Left colon (tissue), 2 donors: Measurements from ENCODE around the gene RPS28. TPM values are rescaled to one million over a fixed set of nuclear protein-coding genes. Genes with fewer than 3 reads are reported as not detected.
"Not testable (repeated sequence)": the region's sequence is repeated elsewhere in the genome, so short reads cannot be mapped to it uniquely, and the experiment has no call there.

Experiments used
- ATAC-seq: fragments of 200-7000 bp; cut with Tn5 transposase; one replicate; pipeline ENCODE4 v1.9.1; 2020; ENCODE audit warnings: mild to moderate bottlenecking, moderate library complexity
- DNase-seq, 2 donors: peaks; one replicate each; pipeline ENCODE4 v3.0.0-alpha.2; 2020
- intact Hi-C, 2 donors: fragments of 100-400 bp; cut with DNase I in 1 of 2; cut with micrococcal nuclease in 1 of 2; formaldehyde crosslinking; loops; one replicate each; pipeline versions ENCODE4 v1.11.2 to v1.14.0; 2022; cut with DNase I, micrococcal nuclease
- total RNA-seq, 2 donors: library from RNA; stranded (reverse); fragmentation: NEBNext Ultra II Directional; extraction: Animal tissue kit (Norgen Biotek cat#: 25700); gene quantifications; one replicate each; pipeline ENCODE4 v1.2.1, GENCODE V29; 2021
- donor health status: DM: no; HTN: no; CAD: no.
- donor health status: DM: yes; HTN: yes; CAD: no.

Gene RPS28
- total RNA-seq, 2 donors from 2014 or later = 1,489 to 1,517 TPM

DNA sequence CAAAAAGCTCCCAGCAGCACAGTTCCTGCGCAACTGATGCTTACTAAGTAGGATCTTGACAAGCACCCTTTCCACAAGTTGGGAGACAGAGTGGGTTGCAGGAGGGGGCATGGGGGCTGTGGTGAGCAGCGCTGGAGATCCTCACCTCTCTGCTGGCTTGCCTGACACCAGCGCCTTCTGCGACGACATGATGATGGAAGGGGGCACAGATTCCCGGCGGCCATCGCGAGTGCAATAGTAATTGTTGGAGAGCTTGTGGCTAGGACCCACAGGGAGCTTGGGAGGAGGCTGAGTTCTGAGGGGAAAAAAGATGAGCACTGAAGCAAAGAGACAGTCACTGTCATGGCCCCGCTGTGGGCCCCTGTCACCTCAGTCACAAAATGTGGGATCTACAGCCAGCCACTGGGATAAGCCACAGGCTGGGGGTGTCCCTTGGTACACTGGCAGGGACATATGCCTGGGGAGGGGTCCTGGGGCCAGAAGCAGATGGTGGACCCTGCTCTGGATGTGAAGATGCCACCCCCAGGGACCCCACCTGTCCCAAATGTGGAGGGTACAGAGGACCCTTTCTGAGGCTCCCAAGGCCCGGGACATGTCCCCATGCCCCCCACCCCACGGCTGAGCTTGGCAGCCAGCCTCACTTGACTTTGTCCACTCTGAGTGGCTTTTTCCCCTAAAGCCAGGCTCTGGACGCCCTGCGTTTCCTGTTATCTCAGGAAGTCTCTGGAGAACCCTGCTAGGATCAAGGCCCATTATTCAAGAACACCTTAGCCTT, 4.8 kb upstream of the RPS28 start:
- no peak for DNase-seq
- intact Hi-C loops = no loop called here
- ATAC-seq = no peak

DNA sequence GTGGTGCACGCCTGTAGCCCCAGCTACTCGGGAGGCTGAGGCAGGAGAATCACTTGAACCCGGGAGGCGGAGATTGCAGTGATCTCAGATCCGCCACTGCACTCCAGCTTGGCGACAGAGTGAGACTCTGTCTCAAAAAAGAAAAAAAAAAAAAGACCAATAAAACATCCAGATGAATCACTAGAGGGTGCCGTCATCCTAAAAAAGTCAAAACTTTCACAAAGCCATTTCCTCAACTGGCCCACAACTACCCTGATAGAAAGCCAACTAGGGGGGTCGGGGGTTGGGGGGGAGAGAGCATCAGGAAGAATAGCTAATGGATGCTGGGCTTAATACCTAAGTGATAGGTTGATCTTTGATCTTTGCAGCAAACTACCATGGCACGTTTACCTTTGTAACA, 2.5 kb upstream of the RPS28 start:
- intact Hi-C loops, ATAC-seq, DNase-seq: not testable (repeated sequence)

DNA sequence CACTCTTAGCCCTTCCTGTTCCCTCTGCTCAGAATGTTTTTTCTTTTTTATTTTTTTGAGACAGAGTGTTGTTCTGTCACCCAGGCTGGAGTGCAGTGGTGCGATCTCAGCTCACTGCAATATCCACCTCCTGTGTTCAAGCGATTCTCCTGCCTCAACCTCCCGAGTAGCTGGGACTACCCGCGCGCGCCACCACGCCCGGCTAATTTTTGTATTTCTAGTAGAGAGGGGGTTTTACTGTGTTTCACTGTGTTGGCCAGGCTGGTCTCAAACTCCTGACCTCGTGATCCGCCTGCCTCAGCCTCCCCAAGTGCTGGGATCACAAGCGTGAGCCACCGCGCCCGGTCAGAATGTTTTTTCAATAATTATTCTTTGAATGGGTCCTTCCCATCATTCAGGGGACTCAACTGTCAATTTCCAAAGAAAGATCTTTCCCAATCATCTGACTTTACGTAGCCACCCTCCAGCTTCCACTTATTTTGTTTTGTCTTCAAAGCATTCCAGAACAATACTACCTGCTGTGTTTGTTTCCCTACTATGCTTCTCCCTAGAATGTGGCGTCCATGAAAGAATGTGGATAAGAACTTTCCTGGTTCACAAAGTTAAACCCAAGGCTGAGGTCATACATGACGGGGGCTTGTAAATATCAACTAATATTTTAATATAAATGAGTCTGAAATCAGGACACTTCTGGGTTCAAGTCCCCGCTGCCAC, 1.3 kb upstream of the RPS28 start:
- intact Hi-C loops = no loop called here
- ATAC-seq = no peak
- no peak for DNase-seq

DNA sequence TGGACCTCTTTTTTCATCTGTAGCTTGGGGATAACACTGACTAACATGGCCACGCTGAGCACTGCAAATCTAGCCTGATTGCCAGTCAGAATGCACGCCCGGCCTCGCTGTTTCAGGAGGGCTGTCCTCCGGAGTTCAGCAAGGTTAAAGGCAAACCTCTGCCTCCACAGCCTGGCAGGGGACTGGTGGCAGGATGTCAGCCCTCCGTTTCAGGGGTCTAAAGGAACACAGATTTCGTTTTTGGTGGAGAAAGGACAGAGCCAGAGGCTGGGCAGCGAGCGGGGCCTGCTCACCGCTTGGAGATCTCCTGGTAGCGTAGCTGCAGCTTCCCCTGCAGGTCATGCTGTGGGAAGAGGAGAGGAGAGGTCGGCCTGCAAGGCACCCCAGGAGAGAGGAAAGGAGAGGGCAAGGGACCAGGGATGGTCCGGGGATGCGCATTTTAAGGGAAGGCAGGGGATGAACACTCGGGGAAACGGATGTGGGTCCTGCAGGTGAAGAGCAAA, 681 bp upstream of the RPS28 start:
- intact Hi-C loops = no loop called here
- ATAC-seq (peak; percentile 35), DNase-seq (peak in 1 of 2 donors; percentile 44)

DNA sequence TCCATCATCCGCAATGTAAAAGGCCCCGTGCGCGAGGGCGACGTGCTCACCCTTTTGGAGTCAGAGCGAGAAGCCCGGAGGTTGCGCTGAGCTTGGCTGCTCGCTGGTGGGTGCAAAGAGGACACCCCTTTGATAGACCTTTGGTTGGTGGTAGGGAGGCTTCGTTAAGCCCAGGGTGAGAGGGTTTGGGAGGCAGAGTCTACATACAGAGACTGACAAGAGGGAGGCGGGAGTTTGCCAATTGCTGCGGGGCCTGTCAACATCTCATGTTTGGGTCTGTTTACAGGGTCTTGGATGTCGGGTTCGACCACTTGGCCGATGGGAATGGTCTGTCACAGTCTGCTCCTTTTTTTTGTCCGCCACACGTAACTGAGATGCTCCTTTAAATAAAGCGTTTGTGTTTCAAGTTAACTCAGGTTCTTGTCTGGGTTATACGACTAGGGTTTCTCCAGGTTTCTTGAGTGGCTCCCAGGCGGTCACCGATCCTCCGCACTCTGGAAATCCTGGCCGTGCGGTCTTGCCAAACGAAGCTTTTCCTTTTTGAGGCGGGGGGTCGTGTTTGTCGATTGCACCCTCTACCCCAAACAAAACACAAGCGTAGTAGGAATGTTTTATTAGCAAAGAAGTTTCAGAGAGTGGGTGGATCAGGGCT, 816 bp downstream of the RPS28 start:
- no peak for ATAC-seq
- no peak for DNase-seq
- intact Hi-C loops = no loop called here

DNA sequence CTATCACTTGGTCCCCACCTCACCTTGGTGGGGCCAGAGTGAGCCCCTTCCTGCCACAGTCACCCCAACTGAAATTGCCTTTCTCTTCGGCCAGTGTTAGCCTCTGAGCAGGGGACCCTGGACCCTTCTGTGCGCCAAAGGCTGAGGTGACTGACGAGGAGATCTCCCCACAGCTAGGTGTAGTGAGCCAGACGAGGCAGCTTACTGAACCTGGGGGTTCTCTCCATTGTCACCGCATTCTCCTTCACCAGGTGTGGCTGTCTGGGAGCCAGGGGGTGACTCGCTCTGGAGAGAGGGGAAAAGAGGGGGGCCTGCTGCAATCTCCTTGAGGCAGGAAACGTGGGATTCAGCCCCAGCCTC, 1.3 kb downstream of the RPS28 start:
- no peak for ATAC-seq

DNA sequence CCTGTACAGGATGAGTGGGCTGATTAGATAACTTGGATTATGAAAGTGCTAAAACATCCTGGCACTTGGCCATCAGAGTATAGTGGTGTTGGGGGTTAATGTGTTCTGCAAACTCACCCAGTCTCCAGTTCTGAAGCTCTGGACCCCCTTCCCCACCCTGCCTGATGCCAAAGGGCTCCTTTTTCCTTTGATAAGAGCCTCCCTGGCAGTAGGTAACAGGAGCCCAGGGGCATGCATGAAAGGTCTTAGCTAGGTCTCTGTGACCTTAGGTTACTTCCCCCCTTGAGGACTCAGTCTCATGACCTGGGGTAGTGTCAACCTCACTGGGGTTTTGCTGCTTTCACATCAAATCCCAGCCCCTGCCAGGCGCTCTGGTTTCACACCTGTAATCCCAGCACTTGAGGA, 2.5 kb downstream of the RPS28 start:
- ATAC-seq (no peak), DNase-seq (no peak)
- intact Hi-C loops = no loop called here

More for the DNA sequence above, 1.3 kb downstream of the RPS28 start:
- no peak for DNase-seq
- intact Hi-C loops = no loop called here

DNA sequence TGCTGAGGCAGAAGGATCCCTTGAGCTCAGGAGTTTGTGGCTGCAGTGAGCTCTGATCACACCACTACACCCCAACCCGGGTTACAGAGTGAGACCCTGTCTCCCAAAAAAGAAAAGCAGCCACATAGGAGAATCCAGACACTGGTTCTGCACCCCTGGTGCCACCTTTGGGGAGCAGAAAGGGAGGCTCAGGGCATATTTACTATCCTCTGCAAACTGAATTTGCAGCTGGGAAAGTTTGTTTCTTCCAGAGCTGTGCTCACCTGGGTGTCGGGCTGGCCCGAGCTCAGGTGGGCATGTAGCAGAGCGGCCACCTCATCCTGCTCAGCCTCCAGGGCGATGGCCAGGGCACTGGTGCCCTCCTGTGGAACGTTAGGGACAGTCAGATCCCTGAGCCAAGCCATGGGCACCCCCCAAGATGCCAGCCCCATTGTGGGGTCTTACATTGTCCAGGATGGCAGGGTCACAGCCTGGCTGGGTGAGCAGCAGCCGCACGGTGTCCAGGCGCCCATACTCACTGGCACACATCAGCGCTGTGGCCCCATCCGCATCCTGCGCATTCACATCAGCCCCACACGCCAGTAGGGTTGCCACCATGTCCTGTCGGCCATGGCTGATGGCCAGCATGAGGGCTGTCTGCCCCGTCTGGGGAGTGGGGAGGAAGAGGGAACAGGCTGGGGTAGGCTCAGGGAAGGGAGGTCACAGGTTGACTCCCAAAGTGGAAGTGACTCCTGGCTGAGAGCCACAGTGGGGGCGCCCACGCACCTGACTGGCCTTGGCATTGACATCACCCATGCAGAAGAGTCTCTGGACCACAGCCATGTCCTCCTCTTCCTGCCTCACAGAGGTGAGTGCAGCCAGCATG, 3.1 kb downstream of the RPS28 start:
- intact Hi-C loops = no loop called here
- ATAC-seq = no peak
- DNase-seq = no peak

DNA sequence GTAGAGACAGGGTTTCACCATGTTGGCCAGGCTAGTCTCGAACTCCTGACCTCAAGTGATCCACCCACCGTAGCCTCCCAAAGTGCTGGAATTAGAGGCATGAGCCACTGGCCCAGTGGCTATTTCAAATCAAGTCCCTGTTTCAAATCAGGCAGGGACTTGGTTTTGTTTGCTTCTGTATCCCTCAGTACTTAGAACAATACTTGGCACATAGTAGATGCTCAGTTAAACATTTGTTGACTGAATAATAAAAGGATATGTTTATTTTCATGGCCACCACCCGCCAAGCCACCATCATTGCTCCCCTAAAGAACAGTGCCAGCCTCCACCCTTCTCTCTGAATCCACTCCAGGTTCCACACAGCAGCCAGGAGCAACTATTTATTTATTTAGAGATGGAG, 4.2 kb downstream of the RPS28 start:
- intact Hi-C loops = no loop called here
- DNase-seq (no peak), ATAC-seq (no peak)

DNA sequence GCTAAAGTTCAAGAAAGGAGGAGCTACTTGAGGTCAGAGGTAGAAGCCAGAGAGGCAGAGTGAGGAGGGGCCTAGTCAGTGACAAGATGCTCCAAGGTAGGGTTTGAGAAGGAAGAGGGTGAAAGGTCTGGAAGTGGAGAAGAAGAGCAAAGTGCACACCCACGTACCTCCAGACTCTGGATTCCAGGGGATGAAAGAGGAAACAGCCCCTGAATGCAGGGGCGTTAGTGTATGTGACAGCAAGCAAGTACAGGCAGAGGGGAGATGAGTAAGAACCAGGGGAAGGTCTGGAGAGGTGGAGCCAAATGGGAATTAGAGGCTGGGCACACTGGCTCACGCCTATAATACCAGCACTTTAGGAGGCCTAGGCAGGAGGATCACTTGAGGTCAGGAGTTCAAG, 8.7 kb downstream of the RPS28 start:
- DNase-seq (no peak), ATAC-seq (no peak)
- intact Hi-C loops = no loop called here

DNA sequence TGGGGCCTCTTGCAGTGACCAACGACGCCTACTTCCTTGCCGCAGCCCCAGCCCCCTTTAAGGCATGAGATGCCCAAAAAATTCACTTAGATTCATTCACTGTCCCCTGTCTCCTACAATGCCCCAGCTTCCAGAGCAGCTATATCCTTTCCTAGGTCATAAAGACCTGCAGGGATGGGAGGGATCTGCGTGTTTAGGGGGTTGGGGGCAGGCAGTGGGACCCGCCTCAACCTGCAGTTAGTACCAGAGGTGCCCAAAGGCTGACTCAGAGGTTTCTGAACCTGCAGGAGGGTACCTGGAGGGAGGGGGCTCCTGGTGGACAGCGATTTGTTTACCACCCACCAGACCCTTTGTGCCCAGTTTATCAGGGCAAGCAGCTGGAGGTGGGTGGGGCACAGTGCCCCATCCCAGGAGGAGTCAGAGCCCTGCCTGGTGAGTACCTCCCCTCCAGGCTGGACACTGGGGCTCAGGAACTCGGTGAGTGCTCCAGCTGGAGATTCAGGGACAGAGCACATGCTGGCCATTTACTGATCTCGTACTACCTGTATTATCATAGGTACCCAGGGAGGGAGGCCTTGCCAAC, 10.1 kb downstream of the RPS28 start:
- no peak for DNase-seq
- ATAC-seq = no peak
- intact Hi-C loops = no loop called here

DNA sequence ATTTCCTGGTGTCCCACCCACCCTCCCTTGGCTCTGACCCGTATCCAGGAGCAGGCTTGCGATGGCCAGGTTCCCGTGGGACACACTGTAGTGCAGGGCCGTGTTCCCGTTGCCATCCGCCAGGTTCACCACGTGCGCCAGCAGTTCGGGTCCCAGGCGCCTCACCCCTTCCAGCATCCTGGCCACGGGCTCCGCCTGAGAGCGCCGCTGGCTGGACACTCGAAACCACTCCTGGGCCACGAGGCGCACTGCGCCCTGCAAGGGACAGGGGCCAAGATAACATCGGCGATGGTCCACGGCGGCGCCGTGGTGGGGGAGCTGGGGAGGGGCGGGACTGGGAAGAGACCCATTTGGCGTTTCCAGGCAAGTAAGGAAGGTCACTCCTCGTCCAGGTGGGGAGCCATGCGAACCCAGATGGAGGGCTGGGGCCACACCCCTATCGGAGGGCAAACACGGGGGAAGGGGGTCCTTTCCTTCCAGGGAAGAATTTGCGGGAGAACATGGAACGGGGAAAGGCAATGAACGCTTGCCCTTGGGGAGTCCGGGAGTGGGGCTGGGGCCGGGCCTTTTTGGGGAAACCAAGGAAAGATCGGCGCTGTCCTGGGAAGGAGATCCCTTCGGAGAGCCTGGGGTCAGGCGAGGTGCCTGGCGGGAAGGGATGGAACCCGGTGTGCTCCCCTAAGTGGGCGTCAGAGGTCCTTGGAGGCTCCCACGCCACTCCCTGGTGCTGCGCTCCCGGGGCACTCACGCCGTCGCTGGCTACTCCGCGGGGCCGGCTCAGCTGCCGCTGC, 11.9 kb downstream of the RPS28 start:
- ATAC-seq = no peak
- intact Hi-C loops = no loop called here
- DNase-seq = no peak

DNA sequence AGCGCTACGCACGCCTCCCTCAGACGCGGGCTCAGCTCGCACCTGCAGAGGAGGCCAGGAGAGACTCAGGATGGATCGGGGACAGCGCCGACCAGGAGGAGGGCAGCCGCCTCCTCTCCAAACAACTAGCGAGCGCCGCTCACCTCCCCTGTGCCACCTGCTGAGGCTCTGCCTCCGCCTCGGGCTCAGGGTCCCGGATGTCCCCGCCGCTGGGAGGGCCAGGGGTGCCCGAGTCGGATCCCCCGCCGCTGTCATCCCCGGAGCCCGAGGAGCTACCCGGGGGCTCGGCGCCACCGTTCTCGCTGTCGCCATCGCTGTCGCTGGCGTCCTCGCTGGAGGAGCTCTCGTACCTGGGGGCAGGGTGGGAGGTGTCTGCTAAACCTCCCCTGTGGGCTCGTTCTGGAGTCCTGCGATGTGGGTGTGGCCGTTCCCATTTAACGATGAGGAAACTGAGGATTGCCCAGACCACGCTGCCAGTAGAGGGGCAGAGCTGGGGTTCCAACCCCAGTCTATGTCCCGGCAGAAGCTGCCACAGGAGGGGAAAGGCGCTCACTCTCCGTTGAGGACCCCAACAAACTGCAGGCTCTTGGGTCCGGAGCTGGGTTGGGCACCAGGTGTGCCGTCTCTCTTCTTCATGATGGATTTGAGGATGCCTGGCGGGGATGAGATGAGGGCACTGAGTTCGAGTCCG, 12.6 kb downstream of the RPS28 start:
- DNase-seq (no peak), ATAC-seq (no peak)
- intact Hi-C loops = no loop called here

DNA sequence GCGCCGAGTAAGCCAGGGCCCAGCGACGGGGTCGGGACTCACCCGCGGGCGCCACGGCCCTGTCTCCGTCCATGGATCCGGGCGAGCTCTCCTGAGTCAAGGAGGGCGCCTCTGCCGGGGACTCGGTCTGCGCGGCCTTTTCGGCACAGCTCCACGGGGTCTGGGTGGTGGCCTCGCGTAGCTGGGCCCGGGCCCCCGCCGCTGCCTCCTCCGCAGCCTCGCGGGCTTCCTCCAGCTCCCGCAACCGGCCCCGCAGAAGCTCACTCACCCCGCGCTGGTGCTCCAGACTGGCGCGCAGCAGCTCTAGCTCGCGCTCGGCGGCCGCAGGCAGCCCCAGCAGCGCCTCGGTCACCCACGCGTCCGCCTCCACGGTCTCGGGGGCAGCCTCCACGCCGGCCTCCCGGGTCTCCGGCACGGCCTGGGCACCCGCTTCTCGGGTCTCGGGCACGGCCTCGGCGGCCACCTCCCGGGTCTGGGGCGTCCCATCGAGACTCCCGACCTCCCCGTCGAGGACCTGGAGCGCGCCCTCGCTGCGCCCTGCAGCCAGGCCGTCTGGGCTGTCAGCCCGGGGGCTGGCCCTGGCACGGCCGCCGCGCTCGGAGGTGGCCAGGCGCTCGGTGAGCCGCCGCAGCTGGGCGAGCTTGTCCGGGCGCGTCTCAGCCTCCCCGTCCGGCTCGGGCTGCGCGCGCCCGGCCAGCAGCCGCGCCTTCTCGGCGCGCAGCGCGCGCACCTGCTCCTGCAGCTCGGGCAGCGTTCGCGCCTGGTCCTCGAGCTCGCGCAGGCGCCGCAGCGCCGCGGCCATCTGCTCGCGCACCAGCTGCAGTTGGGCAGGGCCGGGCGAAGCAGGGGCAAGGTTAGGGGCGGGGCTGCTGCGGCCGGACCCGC, 13.4 kb downstream of the RPS28 start:
- DNase-seq (peak in 1 of 2 donors; percentile 69), ATAC-seq (peak; percentile 87)
- intact Hi-C loops = no loop called here

DNA sequence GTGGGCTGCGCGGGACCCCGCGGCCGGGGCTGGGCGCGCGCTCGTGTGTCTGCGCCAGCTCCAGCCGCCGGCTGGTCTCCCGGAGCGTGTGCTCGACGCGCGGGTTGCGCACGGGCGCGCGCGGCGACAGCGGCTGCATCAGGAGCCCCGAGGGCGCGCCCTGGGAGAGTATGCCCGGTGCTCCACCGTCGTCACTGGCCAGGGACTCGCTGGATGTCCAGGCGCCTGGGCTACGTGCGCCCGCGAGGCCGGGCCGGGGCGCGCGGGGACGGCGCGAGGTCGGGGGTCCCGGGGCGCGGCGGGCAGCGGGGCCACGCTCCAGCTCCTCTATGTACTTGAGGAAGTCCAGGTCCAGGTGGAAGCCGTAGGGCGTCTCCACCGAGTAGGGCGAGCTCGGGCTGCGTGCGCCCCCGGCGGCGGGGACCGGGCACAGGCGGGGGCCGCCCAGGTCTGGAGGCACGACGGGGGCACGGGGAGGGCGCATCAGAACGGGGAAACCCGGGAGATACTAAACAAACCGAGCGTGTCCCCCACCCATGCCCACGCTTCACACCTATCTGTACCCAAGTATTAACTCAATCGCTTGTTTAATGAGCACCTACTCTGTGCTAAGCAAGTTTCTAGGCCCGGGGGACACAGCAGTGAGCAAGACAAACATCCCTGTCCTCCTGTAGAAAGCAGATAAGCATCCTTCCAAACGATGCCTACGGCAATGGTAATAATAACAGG, 14.2 kb downstream of the RPS28 start:
- ATAC-seq = peak; percentile 48
- peak in 1 of 2 donors; percentile 47 for DNase-seq

DNA sequence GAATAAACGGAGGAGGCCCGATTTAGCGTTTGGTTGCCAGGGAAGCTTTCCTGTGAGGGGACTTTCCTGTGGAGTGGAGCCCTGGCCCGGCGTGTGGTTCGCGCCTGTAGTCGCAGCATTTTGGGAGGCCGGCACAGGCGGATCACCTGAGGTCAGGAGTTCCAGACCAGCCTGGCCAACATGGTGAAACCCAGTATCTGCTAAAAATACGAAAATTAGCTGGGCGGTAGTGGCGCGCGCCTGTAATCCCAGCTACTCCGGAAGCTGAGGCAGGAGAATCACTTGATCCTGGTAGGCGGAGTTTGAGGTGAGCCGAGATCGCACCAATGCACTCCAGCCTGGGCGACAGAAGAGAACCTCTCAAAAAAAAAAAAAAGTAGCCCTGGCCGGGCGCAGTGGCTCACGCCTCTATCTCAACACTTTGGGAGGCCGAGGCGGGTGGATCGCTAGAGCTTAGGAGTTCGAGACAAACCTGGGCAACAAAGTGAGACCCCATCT, 14.8 kb downstream of the RPS28 start:
- DNase-seq = no peak
- intact Hi-C loops = no loop called here
- ATAC-seq = no peak

More for the DNA sequence above, 14.2 kb downstream of the RPS28 start:
- intact Hi-C loops = no loop called here
